Prostate gland (tissue), 2 donors: Measurements from ENCODE around the gene UNC5A. TPM values are rescaled to one million over a fixed set of nuclear protein-coding genes. Genes with fewer than 3 reads are reported as not detected.

Source experiments
- DNase-seq: peaks from one replicate; pipeline ENCODE4 v3.0.0-alpha.2; 2019; ENCODE audit warnings: low spot score
- H3K27ac ChIP-seq, 2 donors: fragments of 200-600 bp; sonication (generic); 2 replicates each; pipeline ENCODE4 v1.5.1; 2017 to 2019
- H3K27me3 ChIP-seq: fragments of 200-600 bp; sonication (generic); replicated peaks from 2 replicates; pipeline ENCODE4 v1.5.1; 2019; ENCODE audit not compliant: insufficient read depth
- H3K36me3 ChIP-seq, 2 donors: fragments of 200-600 bp; sonication (generic); 1 replicate in 1 of 2; 2 replicates in 1 of 2; pipeline versions ENCODE4 v1.5.1 to v1.8.1; 2017 to 2019
- H3K4me1 ChIP-seq: fragments of 200-600 bp; sonication (generic); replicated peaks from 2 replicates; pipeline ENCODE4 v1.5.1; 2019
- H3K4me3 ChIP-seq, 2 donors: fragments of 200-600 bp; sonication (generic); 2 replicates each; pipeline ENCODE4 v1.5.1; 2017 to 2019
- H3K9me3 ChIP-seq: fragments of 200-600 bp; sonication (generic); 2 replicates; pipeline ENCODE4 v1.5.1; 2017
- POLR2A ChIP-seq: fragments of 450-650 bp; IDR thresholded peaks from one replicate; pipeline ENCODE4 v1.6.1; 2016; ENCODE audit warnings: antibody characterized with exemption, mild to moderate bottlenecking
- POLR2AphosphoS5 ChIP-seq: sonication (generic); formaldehyde crosslinking; IDR thresholded peaks from one replicate; pipeline ENCODE4 v1.6.1; 2017; ENCODE audit warnings: antibody characterized with exemption
- WGBS: methylation state at CpG from one replicate; pipeline ENCODE4 v1.1.5; 2018; 5-methylcytosine and 5-hydroxymethylcytosine counted together
- intact Hi-C: fragments of 100-400 bp; cut with DNase I; formaldehyde crosslinking; loops from one replicate; pipeline ENCODE4 v1.14.2; 2022
- total RNA-seq, 2 donors: library from RNA; depleted of rRNA; stranded (reverse); fragments of >200 nt; gene quantifications; one replicate each; pipeline ENCODE4 v1.1.0, GENCODE V29; 2016
- TF ChIP-seq, protein P1 (sequence below), 4 experiments: fragments of 200-600 bp in 2 of 4; fragments of 450-650 bp in 2 of 4; sonication (generic) in 2 of 4; IDR thresholded peaks; 1 replicate in 3 of 4; 2 replicates in 1 of 4; pipeline ENCODE4 v1.5.1; 2016 to 2019; ENCODE audit warnings: antibody characterized with exemption in 4 of 4, mild to moderate bottlenecking in 2 of 4, moderate library complexity in 2 of 4

UNC5A gene
- total RNA-seq, 2 donors from 2014 or later: 0.18 to 1.5 TPM

- intact Hi-C loops: no loop called here
- no peak for DNase-seq
- WGBS: 93% methylated on average over 4 of the region's 4 CpGs
- H3K36me3 ChIP-seq: no peaks in the 10 kb centered on the region
- H3K4me3 ChIP-seq: no peak overlapping the region
- peaks cover 10% of the 10 kb centered on the region for H3K27me3 ChIP-seq
- H3K4me1 ChIP-seq: no peaks in the 10 kb centered on the region
- TF ChIP-seq, protein P1, sequence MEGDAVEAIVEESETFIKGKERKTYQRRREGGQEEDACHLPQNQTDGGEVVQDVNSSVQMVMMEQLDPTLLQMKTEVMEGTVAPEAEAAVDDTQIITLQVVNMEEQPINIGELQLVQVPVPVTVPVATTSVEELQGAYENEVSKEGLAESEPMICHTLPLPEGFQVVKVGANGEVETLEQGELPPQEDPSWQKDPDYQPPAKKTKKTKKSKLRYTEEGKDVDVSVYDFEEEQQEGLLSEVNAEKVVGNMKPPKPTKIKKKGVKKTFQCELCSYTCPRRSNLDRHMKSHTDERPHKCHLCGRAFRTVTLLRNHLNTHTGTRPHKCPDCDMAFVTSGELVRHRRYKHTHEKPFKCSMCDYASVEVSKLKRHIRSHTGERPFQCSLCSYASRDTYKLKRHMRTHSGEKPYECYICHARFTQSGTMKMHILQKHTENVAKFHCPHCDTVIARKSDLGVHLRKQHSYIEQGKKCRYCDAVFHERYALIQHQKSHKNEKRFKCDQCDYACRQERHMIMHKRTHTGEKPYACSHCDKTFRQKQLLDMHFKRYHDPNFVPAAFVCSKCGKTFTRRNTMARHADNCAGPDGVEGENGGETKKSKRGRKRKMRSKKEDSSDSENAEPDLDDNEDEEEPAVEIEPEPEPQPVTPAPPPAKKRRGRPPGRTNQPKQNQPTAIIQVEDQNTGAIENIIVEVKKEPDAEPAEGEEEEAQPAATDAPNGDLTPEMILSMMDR (IDR thresholded peaks at IDR 0.05): no peak
- TF ChIP-seq POLR2A (no peak), POLR2AphosphoS5 (no peak)
- no peaks in the 10 kb centered on the region for H3K9me3 ChIP-seq
- no peak overlapping the region for H3K27ac ChIP-seq
Measured at GRCh38 chr5:176833286-176833685, 22.9 kb downstream of the UNC5A start.

- intact Hi-C loops: no loop called here
- H3K27me3 ChIP-seq: peaks cover 10% of the 10 kb centered on the region
- no peak for DNase-seq
- no peak overlapping the region for H3K4me3 ChIP-seq
- 56% methylated on average over 3 of the region's 3 CpGs for WGBS
- no peaks in the 10 kb centered on the region for H3K36me3 ChIP-seq
- TF ChIP-seq POLR2AphosphoS5 (no peak), POLR2A (no peak)
- TF ChIP-seq, protein P1 (IDR thresholded peaks at IDR 0.05): no peak
- H3K9me3 ChIP-seq: no peaks in the 10 kb centered on the region
- no peaks in the 10 kb centered on the region for H3K4me1 ChIP-seq
- H3K27ac ChIP-seq: no peak overlapping the region
Measured at GRCh38 chr5:176835918-176836317, 25.6 kb downstream of the UNC5A start.

DNA sequence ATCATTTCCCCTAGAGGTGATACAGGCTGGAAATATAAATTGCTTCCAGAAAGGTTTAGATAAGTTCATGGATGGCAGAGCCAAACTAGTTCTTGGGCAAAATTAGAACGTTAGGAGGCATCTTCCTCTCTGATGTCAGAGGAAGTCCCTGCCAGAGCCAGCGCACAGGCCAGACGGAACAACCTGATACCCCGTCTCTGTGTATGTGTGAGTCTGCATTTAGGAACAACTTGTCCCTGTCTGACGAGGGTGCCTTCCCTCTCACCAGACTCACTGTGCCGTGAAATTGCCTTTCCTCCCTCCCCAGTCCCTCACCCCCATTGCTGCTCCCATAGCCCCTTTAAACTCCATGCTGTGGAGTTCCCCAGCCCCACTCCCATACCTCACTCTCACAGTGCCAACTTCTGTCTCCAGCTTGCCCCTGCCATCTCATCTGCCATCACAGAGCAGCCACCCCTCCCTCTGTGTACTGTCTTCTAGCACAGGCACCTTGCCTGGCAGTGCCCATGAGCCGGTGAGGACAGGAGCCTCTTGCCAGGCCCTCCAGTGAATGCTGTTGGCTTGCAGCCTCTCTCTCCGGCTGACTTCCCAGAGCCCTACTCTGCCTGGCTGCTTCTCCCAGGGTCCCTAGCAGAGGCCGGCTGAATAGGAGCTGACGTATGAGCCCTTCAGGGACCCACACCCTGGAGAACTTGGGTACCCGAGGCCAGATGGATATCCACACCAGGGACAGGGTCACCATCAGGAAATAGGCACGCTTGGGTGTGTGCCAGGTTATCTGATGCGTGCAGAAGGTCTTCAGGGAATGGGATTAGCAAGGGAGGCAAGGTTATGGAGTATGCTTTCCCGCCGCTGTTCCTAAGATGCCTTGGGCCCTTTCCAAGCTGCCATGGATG, 26.7 kb downstream of the UNC5A start:
- DNase-seq: no peak
- no peak overlapping the region for H3K27ac ChIP-seq
- no peak for TF ChIP-seq POLR2AphosphoS5
- no peak for TF ChIP-seq POLR2A
- TF ChIP-seq, protein P1 (IDR thresholded peaks at IDR 0.05): no peak
- H3K4me1 ChIP-seq: no peaks in the 10 kb centered on the region
- H3K27me3 ChIP-seq: peaks cover 8% of the 10 kb centered on the region
- H3K9me3 ChIP-seq: no peaks in the 10 kb centered on the region
- H3K36me3 ChIP-seq: no peaks in the 10 kb centered on the region
- H3K4me3 ChIP-seq: no peak overlapping the region
- intact Hi-C loops: no loop called here
- 59% methylated on average over 15 of the region's 15 CpGs for WGBS

- TF ChIP-seq POLR2AphosphoS5: peak; percentile 30
- no peak for TF ChIP-seq POLR2A
- intact Hi-C loops: no loop called here
- Histone ChIP-seq H3K4me1 (no peaks in the 10 kb centered on the region), H3K9me3 (no peaks in the 10 kb centered on the region), H3K27me3 (peaks cover 8% of the 10 kb centered on the region), H3K4me3 (no peak overlapping the region), H3K27ac (no peak overlapping the region), H3K36me3 (no peaks in the 10 kb centered on the region)
- WGBS: 20% methylated on average over 16 of the region's 16 CpGs
- DNase-seq: peak; percentile 78
Measured at GRCh38 chr5:176837707-176838115, 27.4 kb downstream of the UNC5A start.

DNA sequence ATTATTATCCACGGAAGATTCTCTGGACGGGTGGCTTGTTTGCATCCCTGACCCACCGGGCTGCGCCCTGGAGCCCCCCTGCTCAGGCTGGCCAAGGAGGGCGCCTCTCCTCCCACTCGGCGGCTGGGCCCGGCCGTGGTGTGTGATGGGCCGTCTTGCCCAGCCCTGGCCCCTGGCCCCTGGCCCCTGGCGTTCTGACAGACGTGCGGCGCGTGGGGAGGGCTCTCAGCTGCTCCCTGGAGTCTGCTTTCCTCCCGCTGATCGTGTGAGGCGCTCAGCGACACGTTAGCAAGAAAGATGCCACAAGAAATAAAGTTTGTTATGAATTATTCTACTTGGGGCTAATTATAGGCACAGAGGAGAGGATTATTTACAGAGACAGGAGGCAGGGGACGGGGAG, 33.3 kb downstream of the UNC5A start:
- Histone ChIP-seq H3K9me3 (no peaks in the 10 kb centered on the region), H3K27me3 (peaks cover 7% of the 10 kb centered on the region), H3K4me3 (no peak overlapping the region), H3K27ac (no peak overlapping the region), H3K4me1 (no peaks in the 10 kb centered on the region), H3K36me3 (no peaks in the 10 kb centered on the region)
- DNase-seq: no peak
- TF ChIP-seq POLR2AphosphoS5 (no peak), POLR2A (no peak)
- TF ChIP-seq, protein P1 (IDR thresholded peaks at IDR 0.05): no peak
- WGBS: 45% methylated on average over 21 of the region's 21 CpGs
- intact Hi-C loops: no loop called here
